Kidney (tissue), 14 donors: Measurements from ENCODE around the gene TSPAN14. TPM values are rescaled to one million over a fixed set of nuclear protein-coding genes. Genes with fewer than 3 reads are reported as not detected.
A peak's percentile ranks its signal among the peaks of the same experiment; 100 is the strongest.
"Not testable (repeated sequence)": the region's sequence is repeated elsewhere in the genome, so short reads cannot be mapped to it uniquely, and the experiment has no call there.

ENCODE experiments used
- DNase-seq, 5 donors: peaks; one replicate each; pipeline ENCODE4 v3.0.0-alpha.2; 2013 to 2020
- FAIRE-seq: peaks from 2 replicates; lab custom pipeline; 2012; peaks lifted over from hg19 to GRCh38; lab: Jason Lieb, UNC
- H3K27ac ChIP-seq, 2 donors: one replicate each; pipeline ENCODE4 v1.7.0; 2013; ENCODE audit warnings: low read depth in 2 of 2, low read length in 2 of 2, inconsistent platforms in 1 of 2
- H3K27me3 ChIP-seq: one replicate; pipeline ENCODE4 v1.7.1; 2013; ENCODE audit warnings: low read length, inconsistent platforms; ENCODE audit not compliant: control insufficient read depth, insufficient read depth
- H3K36me3 ChIP-seq, 3 donors: one replicate each; pipeline versions ENCODE4 v1.7.0 to v1.7.1; 2013; ENCODE audit warnings: low read length in 3 of 3, control low read depth in 1 of 3, inconsistent platforms in 1 of 3; ENCODE audit not compliant: insufficient read depth in 3 of 3, control insufficient read depth in 2 of 3
- H3K4me1 ChIP-seq, 3 donors: one replicate each; pipeline versions ENCODE4 v1.7.0 to v1.7.1; 2013; ENCODE audit warnings: low read length in 3 of 3, inconsistent platforms in 1 of 3, low read depth in 1 of 3; ENCODE audit not compliant: control insufficient read depth in 2 of 3, insufficient read depth in 2 of 3
- H3K4me3 ChIP-seq, 3 donors: one replicate each; pipeline versions ENCODE4 v1.7.0 to v1.8.1; 2013; ENCODE audit warnings: low read length in 3 of 3, control low read depth in 1 of 3, inconsistent platforms in 1 of 3
- H3K9ac ChIP-seq, 3 donors: one replicate each; pipeline versions ENCODE4 v1.7.0 to v1.7.1; 2013; ENCODE audit warnings: low read length in 3 of 3, control low read depth in 1 of 3, inconsistent platforms in 1 of 3
- H3K9me3 ChIP-seq, 3 donors: one replicate each; pipeline versions ENCODE4 v1.7.0 to v1.7.1; 2013; ENCODE audit warnings: low read length in 3 of 3, control low read depth in 1 of 3, inconsistent platforms in 1 of 3; ENCODE audit not compliant: control insufficient read depth in 2 of 3, insufficient read depth in 1 of 3
- CTCF ChIP-seq: IDR thresholded peaks from 3 replicates; pipeline ENCODE4 v1.5.1; 2012; ENCODE audit warnings: mild to moderate bottlenecking, moderate library complexity, borderline replicate concordance; ENCODE audit not compliant: insufficient read depth; ENCODE audit errors: extremely low read depth
- intact Hi-C: fragments of 100-400 bp; cut with DNase I; formaldehyde crosslinking; loops from one replicate; pipeline ENCODE4 v1.11.1; 2022
- polyA plus RNA-seq: library from polyadenylated mRNA; stranded (reverse); fragments of 350-450 nt; fragmentation: Illumina TruSeq; extraction: RNeasy Lipid Tissue Mini Kit (QIAGEN cat#74804); gene quantifications from one replicate; pipeline ENCODE4 v1.2.3, GENCODE V29; 2014; ENCODE audit warnings: low read depth, low replicate concordance; ENCODE audit not compliant: insufficient read depth
- total RNA-seq: library from RNA; stranded (reverse); fragmentation: NEBNext Ultra II Directional; extraction: Animal tissue kit (Norgen Biotek cat#: 25700); gene quantifications from one replicate; pipeline ENCODE4 v1.2.1, GENCODE V29; 2021
- donor health status: control.
- donor health status: control.
- donor health status: control.
- donor health status: control.
- donor health status: control.
- donor health status: DM: yes; HTN: yes; CAD: no.
- donor health status: Normal renal cell carcinoma (clear cell type).

TSPAN14 gene
- total and polyA plus RNA-seq, 2 donors from 2014 or later, result 36.8 to 183 TPM

DNA sequence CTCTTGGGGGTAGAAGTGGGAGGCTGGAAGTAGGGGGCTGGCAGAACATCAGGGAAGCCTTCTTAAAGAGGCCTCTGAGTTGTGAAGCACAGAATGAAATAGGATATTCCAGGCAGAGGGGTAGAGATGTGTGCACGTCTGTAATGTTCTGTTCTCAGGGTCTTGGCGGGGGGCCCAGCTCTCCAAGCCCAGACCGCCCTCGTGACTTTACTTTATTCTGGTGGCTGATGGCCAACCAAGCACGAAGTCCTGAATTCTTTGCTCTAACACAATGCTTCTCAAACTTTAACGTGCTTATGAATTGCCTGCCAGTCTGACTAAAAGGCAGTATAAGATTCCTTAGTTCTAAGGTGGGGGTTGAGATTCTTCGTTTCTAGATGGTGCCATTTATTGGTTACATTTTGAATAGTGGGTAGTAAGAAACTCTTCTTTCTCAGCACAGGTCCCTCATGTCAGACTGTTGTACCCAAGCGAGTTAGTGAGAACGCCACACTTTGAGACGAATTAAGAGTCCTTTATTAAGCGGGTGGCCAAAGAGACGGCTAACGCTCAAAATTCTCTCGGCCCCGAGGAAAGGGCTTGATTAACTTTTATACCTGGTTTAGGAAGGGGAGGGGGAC lies 37.5 kb upstream of the TSPAN14 start:
- Histone ChIP-seq H3K4me1 (peaks cover 7 to 36% (median 27%) of the 10 kb centered on the region in 3 donors), H3K27me3 (no peaks in the 10 kb centered on the region), H3K9ac (peak overlapping the region in 1 of 3 donors; percentile 29), H3K36me3 (peaks cover 0 to 2% (median 0%) of the 10 kb centered on the region in 3 donors), H3K9me3 (no peaks in the 10 kb centered on the region), H3K4me3 (no peak overlapping the region), H3K27ac (peak overlapping the region; percentile 57 to 61)
- intact Hi-C loops, result no loop called here
- no peak for TF ChIP-seq CTCF
- peak in 4 of 5 donors; percentile 75 to 93 (median 84) for DNase-seq
- no peak for FAIRE-seq

DNA sequence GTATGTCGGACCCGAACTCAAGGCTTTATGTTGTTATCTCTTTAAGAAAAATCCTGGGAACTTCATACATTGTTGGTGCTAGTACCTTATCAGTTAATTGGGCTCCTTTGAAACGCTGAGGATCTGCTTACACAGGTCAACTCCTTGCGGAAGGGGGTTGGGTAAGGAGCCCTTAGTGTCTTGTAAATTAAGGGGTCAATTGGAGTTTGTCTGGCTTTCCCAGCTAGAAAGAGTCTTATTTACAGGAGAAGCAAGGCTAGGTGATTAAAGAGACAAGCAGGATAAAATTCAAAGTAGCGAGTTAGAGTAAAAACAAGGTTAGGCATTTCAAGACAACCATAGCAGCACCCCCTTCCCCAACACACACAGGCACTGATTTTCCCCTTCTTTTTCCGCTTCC lies 36.9 kb upstream of the TSPAN14 start:
- H3K9ac ChIP-seq, FAIRE-seq, H3K27me3 ChIP-seq, H3K36me3 ChIP-seq, intact Hi-C loops, H3K4me3 ChIP-seq, H3K27ac ChIP-seq, H3K9me3 ChIP-seq: not testable (repeated sequence)
- DNase-seq, result peak in 1 of 5 donors; percentile 57
- peaks cover 7 to 36% (median 26%) of the 10 kb centered on the region in 3 donors for H3K4me1 ChIP-seq

DNA sequence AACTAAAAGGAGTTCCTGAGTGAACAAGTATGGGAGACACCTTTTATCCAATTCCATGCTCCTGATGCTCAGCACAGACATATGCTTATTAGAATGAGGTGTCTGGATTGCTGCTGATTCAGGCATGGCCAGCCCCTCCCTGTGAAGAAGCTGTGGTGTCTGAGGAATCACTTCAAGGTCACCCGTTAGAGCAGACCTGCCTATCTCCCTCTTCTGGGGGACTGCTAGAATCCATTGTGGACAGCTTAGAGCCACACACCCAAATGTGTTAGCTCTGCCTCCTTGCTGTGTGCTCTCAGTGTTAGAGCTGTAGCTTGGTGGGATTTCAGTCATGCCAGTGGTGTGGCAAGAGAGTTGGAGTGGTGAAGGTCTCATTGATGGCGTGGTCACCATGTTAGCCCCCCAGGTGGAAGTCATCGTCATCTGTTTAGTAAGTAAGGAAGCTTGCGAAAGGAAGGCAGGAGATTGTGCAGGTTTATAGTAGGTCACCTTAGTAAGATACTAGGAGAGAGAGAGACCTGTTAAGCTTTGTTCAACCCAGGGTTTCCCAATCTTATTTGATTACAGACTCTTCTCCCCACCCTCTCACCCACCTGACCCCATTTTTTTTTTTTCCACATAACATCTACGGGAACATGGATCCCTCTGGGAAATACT lies 32.9 kb upstream of the TSPAN14 start:
- H3K9ac ChIP-seq, result no peak overlapping the region
- peaks cover 0 to 5% (median 2%) of the 10 kb centered on the region in 3 donors for H3K4me1 ChIP-seq
- no peak overlapping the region for H3K4me3 ChIP-seq
- no peaks in the 10 kb centered on the region for H3K9me3 ChIP-seq
- DNase-seq (no peak), FAIRE-seq (no peak)
- no peak for TF ChIP-seq CTCF
- H3K27ac ChIP-seq, result no peak overlapping the region
- intact Hi-C loops, result no loop called here
- no peaks in the 10 kb centered on the region for H3K27me3 ChIP-seq
- H3K36me3 ChIP-seq, result peaks cover 7 to 26% (median 7%) of the 10 kb centered on the region in 3 donors

DNA sequence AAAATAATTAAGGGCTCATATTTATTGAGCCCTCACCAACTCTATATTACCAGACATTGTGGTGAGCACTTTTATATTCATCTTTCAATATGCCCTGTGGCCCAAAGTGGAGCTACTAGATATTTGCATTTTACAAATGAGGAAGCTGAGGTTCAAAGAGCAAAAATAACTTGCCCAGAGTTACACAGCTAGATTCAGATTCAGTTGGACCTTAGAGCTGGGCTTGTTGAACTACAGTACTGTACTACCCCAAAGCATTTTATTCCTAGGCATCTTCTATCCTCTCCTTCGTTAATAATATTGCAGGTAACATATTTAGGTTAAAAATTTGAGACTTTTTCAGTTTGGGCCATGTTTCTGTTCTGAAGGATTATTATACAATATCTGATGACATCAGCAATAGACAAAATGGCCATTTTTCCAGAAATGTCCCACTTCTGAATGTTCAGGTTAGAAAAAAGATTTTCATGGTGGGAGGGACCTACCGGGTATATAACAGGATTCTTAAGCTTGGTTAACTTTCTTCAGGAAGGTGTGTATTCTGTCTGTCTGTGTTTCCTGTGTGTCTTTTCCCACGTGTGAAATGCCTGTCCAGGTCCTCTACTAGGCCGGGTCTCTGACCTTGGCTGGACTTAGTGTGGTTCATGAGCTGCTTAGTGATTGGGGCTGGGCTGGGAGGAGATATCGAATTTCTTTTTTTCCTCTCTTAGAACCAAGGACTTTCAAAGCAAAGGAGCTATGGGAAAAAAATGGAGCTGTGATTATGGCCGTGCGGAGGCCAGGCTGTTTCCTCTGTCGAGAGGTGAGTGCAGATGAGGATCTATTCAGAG lies 32.2 kb upstream of the TSPAN14 start:
- FAIRE-seq (no peak), DNase-seq (no peak)
- Histone ChIP-seq H3K4me3 (no peak overlapping the region), H3K27me3 (no peaks in the 10 kb centered on the region), H3K36me3 (peaks cover 7 to 33% (median 7%) of the 10 kb centered on the region in 3 donors), H3K9ac (no peak overlapping the region), H3K27ac (no peak overlapping the region), H3K4me1 (peaks cover 0 to 3% (median 0%) of the 10 kb centered on the region in 3 donors), H3K9me3 (no peaks in the 10 kb centered on the region)
- TF ChIP-seq CTCF, result no peak
- intact Hi-C loops, result no loop called here
